BJ (cell line): ENCODE measurements around the gene ZC3H13. TPM values are rescaled to one million over a fixed set of nuclear protein-coding genes. Genes with fewer than 3 reads are reported as not detected.

ENCODE experiments used
- CTCF ChIA-PET: fragments of 350-600 bp; formaldehyde crosslinking; extraction: SDS; loops from one replicate; lab custom pipeline; 2021; ENCODE audit warnings: antibody characterized with exemption, inconsistent platforms; lab: Yijun Ruan, JAX
- POLR2A ChIA-PET: fragments of 300-600 bp; sonication (Branson Sonifier 250); formaldehyde crosslinking; extraction: SDS; loops from one replicate; lab custom pipeline; 2021; ENCODE audit warnings: antibody characterized with exemption; lab: Charles Lee
- DNase-seq: peaks from one replicate; pipeline ENCODE4 v3.0.0-alpha.2; 2011; ENCODE audit warnings: low read depth
- H3K27me3 ChIP-seq: 2 replicates; pipeline ENCODE4 v1.6.0; 2011; ENCODE audit warnings: low read length; ENCODE audit not compliant: control insufficient read depth, insufficient read depth
- H3K36me3 ChIP-seq: 2 replicates; pipeline ENCODE4 v1.5.1; 2011; ENCODE audit warnings: low read length; ENCODE audit not compliant: control insufficient read depth, insufficient read depth
- H3K4me3 ChIP-seq: 2 replicates; pipeline ENCODE4 v1.5.1; 2011; ENCODE audit warnings: low read depth, mild to moderate bottlenecking, control low read depth, low read length
- CTCF ChIP-seq: IDR thresholded peaks from 2 replicates; pipeline ENCODE4 v1.5.1; 2011; ENCODE audit warnings: low read depth, mild to moderate bottlenecking, control low read depth, inconsistent platforms, low read length, moderate library complexity; ENCODE audit not compliant: insufficient read depth
- polyA plus RNA-seq: library from polyadenylated mRNA; depleted of rRNA; stranded (reverse); fragments of >200 nt; gene quantifications from 2 replicates; pipeline ENCODE4 v1.2.3, GENCODE V29; 2011

ZC3H13 gene
- polyA plus RNA-seq, 1 experiment, result 1.9 TPM

- ChIA-PET POLR2A (interaction anchor here (0.5 kb wide), 1 partner anchor 17 kb away, joined by 3 read pairs; no protein-coding TSS in a partner anchor), CTCF (no interaction called here)
- TF ChIP-seq CTCF, result no peak
- H3K36me3 ChIP-seq, result no peaks in the 10 kb centered on the region
- H3K4me3 ChIP-seq, result no peak overlapping the region
- no peaks in the 10 kb centered on the region; the same call in 1 of the 2 replicates for H3K27me3 ChIP-seq
- DNase-seq, result no peak
Observed at GRCh38 chr13:45932172-45932571, 120.4 kb downstream of the ZC3H13 start.

GRCh38 chr13:45931211-45931610 is 121.3 kb downstream of the ZC3H13 start:
- TF ChIP-seq CTCF, result no peak
- POLR2A ChIA-PET, result no interaction called here
- H3K36me3 ChIP-seq, result no peaks in the 10 kb centered on the region
- DNase-seq, result no peak
- no peak overlapping the region for H3K4me3 ChIP-seq
- no peaks in the 10 kb centered on the region; the same call in 1 of the 2 replicates for H3K27me3 ChIP-seq
- CTCF ChIA-PET, result no interaction called here

- no peak for DNase-seq
- TF ChIP-seq CTCF, result no peak
- no peak overlapping the region for H3K4me3 ChIP-seq
- H3K27me3 ChIP-seq, result no peaks in the 10 kb centered on the region; the same call in 1 of the 2 replicates
- ChIA-PET CTCF (no interaction called here), POLR2A (no interaction called here)
- no peaks in the 10 kb centered on the region for H3K36me3 ChIP-seq
Observed at GRCh38 chr13:45930177-45930576, 122.4 kb downstream of the ZC3H13 start.

GRCh38 chr13:45928843-45929242 is 123.7 kb downstream of the ZC3H13 start:
- POLR2A ChIA-PET, result no interaction called here
- DNase-seq, result no peak
- H3K4me3 ChIP-seq, result no peak overlapping the region
- CTCF ChIA-PET, result interaction anchor here (0.5 to 1.2 kb wide), 2 partner anchors 8 to 387 kb away, joined by 3 read pairs; no protein-coding TSS in a partner anchor
- no peaks in the 10 kb centered on the region for H3K27me3 ChIP-seq
- TF ChIP-seq CTCF, result no peak
- no peaks in the 10 kb centered on the region for H3K36me3 ChIP-seq

GRCh38 chr13:45928176-45928575 is 124.4 kb downstream of the ZC3H13 start:
- ChIA-PET POLR2A (no interaction called here), CTCF (interaction anchor here (0.5 to 1.2 kb wide), 2 partner anchors 9 to 387 kb away, joined by 3 read pairs; no protein-coding TSS in a partner anchor)
- H3K4me3 ChIP-seq, result no peak overlapping the region
- DNase-seq, result no peak
- no peak for TF ChIP-seq CTCF
- H3K36me3 ChIP-seq, result no peaks in the 10 kb centered on the region
- no peaks in the 10 kb centered on the region for H3K27me3 ChIP-seq
